HG03175 (cell line): ENCODE results near the gene IDH3G.

ENCODE experiments used
- ATAC-seq: cut with Tn5 transposase; IDR thresholded peaks from one replicate; pipeline ENCODE4 v1.9.1; 2021; ENCODE audit warnings: mild to moderate bottlenecking, moderate library complexity; ENCODE audit not compliant: unreplicated experiment

IDH3G gene

GRCh38 chrX:153791104-153791852, 2.9 kb downstream of the IDH3G start:
- no peak for ATAC-seq

GRCh38 chrX:153789654-153790053, 4.5 kb downstream of the IDH3G start:
- no peak for ATAC-seq

- no peak for ATAC-seq
These were observed 7.5 kb downstream of the IDH3G start for GRCh38 chrX:153786669-153787068.

GRCh38 chrX:153784325-153784967, 9.7 kb downstream of the IDH3G start:
- ATAC-seq, result no peak

- no peak for ATAC-seq
These were observed 10.7 kb downstream of the IDH3G start for GRCh38 chrX:153783378-153784013.

GRCh38 chrX:153782871-153783270, 11.3 kb downstream of the IDH3G start:
- ATAC-seq, result no peak

- ATAC-seq, result no peak
These were observed 11.9 kb downstream of the IDH3G start for GRCh38 chrX:153782313-153782712.

GRCh38 chrX:153781428-153782047, 12.6 kb downstream of the IDH3G start:
- no peak for ATAC-seq

GRCh38 chrX:153780678-153781427, 13.3 kb downstream of the IDH3G start, which contains the start of gene SRPK3:
TSS of gene SRPK3 (plus strand) at chrX:153781041. CDS start at chrX:153781087, 46 bp downstream.
- no peak for ATAC-seq

- no peak for ATAC-seq
These were observed 14.1 kb downstream of the IDH3G start for GRCh38 chrX:153779891-153780677.

GRCh38 chrX:153778684-153779101, 15.5 kb downstream of the IDH3G start:
- no peak for ATAC-seq

- ATAC-seq, result no peak
These were observed 16.0 kb downstream of the IDH3G start for GRCh38 chrX:153778181-153778580.

- ATAC-seq, result no peak
These were observed 16.7 kb downstream of the IDH3G start for GRCh38 chrX:153777261-153778090.

GRCh38 chrX:153776611-153777045, 17.5 kb downstream of the IDH3G start:
- ATAC-seq, result no peak

- ATAC-seq, result no peak
These were observed 18.0 kb downstream of the IDH3G start for GRCh38 chrX:153776120-153776599.

- no peak for ATAC-seq
These were observed 18.7 kb downstream of the IDH3G start for GRCh38 chrX:153775293-153776119.

GRCh38 chrX:153774576-153775292, 19.4 kb downstream of the IDH3G start:
- no peak for ATAC-seq
